Pancreas (tissue), 10 donors: ENCODE measurements around the gene BMP10. TPM values are rescaled to one million over a fixed set of nuclear protein-coding genes. Genes with fewer than 3 reads are reported as not detected.
"Not testable (repeated sequence)": the region's sequence is repeated elsewhere in the genome, so short reads cannot be mapped to it uniquely, and the experiment has no call there.

Experiments
- ATAC-seq, 4 donors: fragments of 200-7000 bp; cut with Tn5 transposase; one replicate each; pipeline versions ENCODE4 v1.8.0 to v1.9.1; 2020; ENCODE audit warnings: mild to moderate bottlenecking in 4 of 4, moderate library complexity in 4 of 4
- DNase-seq, 6 donors: peaks; one replicate each; pipeline ENCODE4 v3.0.0-alpha.2; 2020
- FAIRE-seq: peaks from 2 replicates; lab custom pipeline; 2012; peaks lifted over from hg19 to GRCh38; lab: Jason Lieb, UNC
- H3K27ac ChIP-seq, 4 donors: fragments of 200-600 bp; sonication (generic); 1 replicate in 3 of 4; 2 replicates in 1 of 4; pipeline versions ENCODE4 v1.5.0 to v1.8.0; 2020
- H3K27me3 ChIP-seq, 4 donors: fragments of 200-600 bp; one replicate each; pipeline ENCODE4 v1.8.0; 2021
- H3K36me3 ChIP-seq, 3 donors: fragments of 200-600 bp; sonication (generic) in 1 of 3; one replicate each; pipeline versions ENCODE4 v1.5.0 to v1.8.0; 2020 to 2021
- H3K4me1 ChIP-seq, 3 donors: fragments of 200-600 bp; one replicate each; pipeline ENCODE4 v1.8.0; 2021
- H3K4me3 ChIP-seq, 4 donors: fragments of 200-600 bp; sonication (generic) in 2 of 4; one replicate each; pipeline versions ENCODE4 v1.5.0 to v1.8.0; 2020 to 2021
- H3K9me3 ChIP-seq, 4 donors: fragments of 200-600 bp; one replicate each; pipeline ENCODE4 v1.8.0; 2021
- CTCF ChIP-seq, 4 donors: fragments of 200-600 bp; sonication (generic) in 3 of 4; IDR thresholded peaks; one replicate each; pipeline versions ENCODE4 v1.5.0 to v1.8.0; 2021; ENCODE audit warnings: antibody characterized with exemption in 4 of 4
- WGBS, 2 donors: extraction: QIAGEN DNeasy Blood & Tissue Kit; methylation state at CpG; one replicate each; pipeline ENCODE4 v1.1.7; 2013; 5-methylcytosine and 5-hydroxymethylcytosine counted together
- intact Hi-C, 3 donors: fragments of 100-400 bp; cut with DNase I; formaldehyde crosslinking; loops; one replicate each; pipeline versions ENCODE4 v1.11.1 to v1.14.2; 2022
- polyA plus RNA-seq, 2 donors: library from polyadenylated mRNA; stranded (reverse); fragments of 200-250 nt; gene quantifications; one replicate each; pipeline ENCODE4 v1.2.3, GENCODE V29; 2013
- total RNA-seq, 6 donors: library from RNA; stranded (reverse); fragmentation: NEBNext Ultra II Directional in 4 of 6; extraction: Animal tissue kit (Norgen Biotek cat#: 25700) in 4 of 6; gene quantifications; one replicate each; pipeline versions ENCODE4 v1.2.1 to v1.2.4, GENCODE V29; 2021 to 2023
- donor health status: healthy with polysubstance abuse.
- donor health status: DM: no; HTN: no; CAD: no; lungs with moderate emphysema.
- donor health status: DM: no; HTN: no; CAD: no.
- donor health status: control.
- donor health status: control.
- donor health status: Bipolar disorder and iron deficiency.
- donor health status: DM: yes; HTN: yes; CAD: no.
- donor health status: DM: no; HTN: no; CAD: no.
- donor health status: DM: no; HTN: no; CAD: no.
- donor health status: DM: yes; HTN: yes; CAD: no.

BMP10 gene
- total and polyA plus RNA-seq, 8 donors: not detected

- no peak for DNase-seq
- Histone ChIP-seq H3K9me3 (no peaks in the 10 kb centered on the region), H3K4me3 (no peak overlapping the region), H3K4me1 (no peaks in the 10 kb centered on the region), H3K27me3 (no peaks in the 10 kb centered on the region), H3K36me3 (no peaks in the 10 kb centered on the region), H3K27ac (no peak overlapping the region)
- TF ChIP-seq CTCF (IDR thresholded peaks at IDR 0.05): no peak
- intact Hi-C loops: no loop called here
- ATAC-seq: no peak
- 49 to 50% methylated on average over 4 of the region's 4 CpGs for WGBS, 2 donors
- FAIRE-seq: no peak
Observed at GRCh38 chr2:68901199-68901514, 30.0 kb upstream of the BMP10 start.

GRCh38 chr2:68900496-68901198 lies 29.4 kb upstream of the BMP10 start:
- Histone ChIP-seq H3K36me3 (no peaks in the 10 kb centered on the region), H3K4me1 (no peaks in the 10 kb centered on the region), H3K4me3 (no peak overlapping the region), H3K27ac (no peak overlapping the region), H3K9me3 (no peaks in the 10 kb centered on the region), H3K27me3 (no peaks in the 10 kb centered on the region)
- 80 to 88% methylated on average over 5 of the region's 5 CpGs for WGBS, 2 donors
- ATAC-seq: no peak
- no peak for DNase-seq
- intact Hi-C loops: no loop called here
- FAIRE-seq: no peak
- TF ChIP-seq CTCF (IDR thresholded peaks at IDR 0.05): no peak

- FAIRE-seq, H3K27ac ChIP-seq, H3K4me1 ChIP-seq, intact Hi-C loops, H3K9me3 ChIP-seq, H3K36me3 ChIP-seq, ATAC-seq, DNase-seq, H3K4me3 ChIP-seq, H3K27me3 ChIP-seq: not testable (repeated sequence)
- WGBS, 2 donors: 91 to 96% methylated on average over 6 of the region's 6 CpGs
Observed at GRCh38 chr2:68895981-68896380, 24.8 kb upstream of the BMP10 start.

- H3K4me3 ChIP-seq: no peak overlapping the region
- no peak for ATAC-seq
- no peak for TF ChIP-seq CTCF (IDR thresholded peaks at IDR 0.05)
- no peaks in the 10 kb centered on the region for H3K36me3 ChIP-seq
- no peak for FAIRE-seq
- no peaks in the 10 kb centered on the region for H3K9me3 ChIP-seq
- intact Hi-C loops: no loop called here
- WGBS, 2 donors: 55 to 67% methylated on average over 12 of the region's 12 CpGs
- no peak for DNase-seq
- no peaks in the 10 kb centered on the region for H3K27me3 ChIP-seq
- H3K27ac ChIP-seq: no peak overlapping the region
- no peaks in the 10 kb centered on the region for H3K4me1 ChIP-seq
Observed at GRCh38 chr2:68889500-68889899, 18.3 kb upstream of the BMP10 start.

GRCh38 chr2:68889021-68889420 lies 17.8 kb upstream of the BMP10 start:
- FAIRE-seq (no peak), DNase-seq (no peak), ATAC-seq (no peak)
- Histone ChIP-seq H3K9me3 (no peaks in the 10 kb centered on the region), H3K27ac (no peak overlapping the region), H3K4me3 (no peak overlapping the region), H3K4me1 (no peaks in the 10 kb centered on the region), H3K27me3 (no peaks in the 10 kb centered on the region), H3K36me3 (no peaks in the 10 kb centered on the region)
- WGBS, 2 donors: 74 to 81% methylated on average over 1 of the region's 1 CpG
- TF ChIP-seq CTCF (IDR thresholded peaks at IDR 0.05): no peak
- intact Hi-C loops: no loop called here
